NCI-H510A treated with DMSO at 0.1 percent for 48 hours (cell line): Measurements from ENCODE around the gene CDCP1.
A peak's percentile ranks its signal among the peaks of the same experiment; 100 is the strongest.
"Not testable (repeated sequence)": the region's sequence is repeated elsewhere in the genome, so short reads cannot be mapped to it uniquely, and the experiment has no call there.

ENCODE experiments used
- DNase-seq: peaks from one replicate; lab custom pipeline; 2025; lab: John Stamatoyannopoulos, UW

The CDCP1 gene

GRCh38 chr3:45056608-45057301 is 89.4 kb downstream of the CDCP1 start:
- DNase-seq: no peak

- no peak for DNase-seq
Measured at GRCh38 chr3:45055411-45056143, 90.6 kb downstream of the CDCP1 start.

- no peak for DNase-seq
Measured at GRCh38 chr3:45055032-45055410, 91.2 kb downstream of the CDCP1 start.

- DNase-seq: no peak
Measured at GRCh38 chr3:45054196-45054857, 91.9 kb downstream of the CDCP1 start.

GRCh38 chr3:45053805-45054195 is 92.4 kb downstream of the CDCP1 start:
- not testable (repeated sequence) for DNase-seq

GRCh38 chr3:45051685-45052084 is 94.5 kb downstream of the CDCP1 start:
- DNase-seq: no peak

GRCh38 chr3:45049807-45050206 is 96.4 kb downstream of the CDCP1 start:
- DNase-seq: no peak

GRCh38 chr3:45048244-45048643 is 97.9 kb downstream of the CDCP1 start:
- no peak for DNase-seq

GRCh38 chr3:45043728-45044299 is 102.4 kb downstream of the CDCP1 start:
- DNase-seq: no peak

GRCh38 chr3:45042162-45042561 is 104.0 kb downstream of the CDCP1 start:
- DNase-seq: no peak

GRCh38 chr3:45041666-45042065 is 104.5 kb downstream of the CDCP1 start:
- no peak for DNase-seq

GRCh38 chr3:45037720-45038455 is 108.3 kb downstream of the CDCP1 start:
- DNase-seq: peak; percentile 89

- DNase-seq: no peak
Measured at GRCh38 chr3:45035441-45036301, 110.5 kb downstream of the CDCP1 start.

- DNase-seq: no peak
Measured at GRCh38 chr3:45034612-45035252, 111.4 kb downstream of the CDCP1 start.

GRCh38 chr3:45033791-45034190 is 112.4 kb downstream of the CDCP1 start:
- no peak for DNase-seq
